ENCODE results near the gene LRRC56. TPM values are rescaled to one million over a fixed set of nuclear protein-coding genes. Genes with fewer than 3 reads are reported as not detected.

Gene LRRC56
- total and polyA plus RNA-seq, 4 donors, result 0.08 to 0.46 (median 0.20) TPM

DNA sequence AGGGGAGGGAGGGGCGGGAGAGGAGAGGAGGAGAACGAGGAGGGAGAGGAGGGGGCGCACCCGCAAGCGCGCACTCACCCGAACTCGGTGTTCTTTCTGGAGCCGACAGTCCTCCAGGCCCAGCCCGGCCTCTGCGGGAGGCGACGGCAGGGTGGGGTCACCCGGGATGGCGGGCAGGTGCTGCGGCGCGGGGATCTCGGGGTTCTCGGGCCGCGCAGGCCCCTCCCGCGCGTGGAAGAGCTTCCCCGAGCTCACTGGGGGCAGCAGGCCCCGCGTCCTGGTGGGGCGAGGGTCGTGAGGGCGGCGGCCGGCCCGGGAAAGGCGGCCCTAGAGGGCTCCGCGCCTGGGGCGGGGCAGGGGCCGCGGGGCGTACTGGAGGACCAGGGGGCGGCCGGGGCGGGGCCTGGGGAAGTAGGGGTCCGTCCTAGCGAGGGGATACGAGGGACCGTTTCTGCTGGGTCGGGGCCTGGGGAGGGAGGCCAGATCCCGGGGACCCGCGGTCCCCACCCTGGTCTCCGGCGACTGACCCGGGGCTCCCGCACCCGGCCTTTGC lies 18.0 kb downstream of the LRRC56 start:
- H3K27ac ChIP-seq (ENCODE audit: low read depth in 1 of 2, low read length in 2 of 2), result no peak overlapping the region

DNA sequence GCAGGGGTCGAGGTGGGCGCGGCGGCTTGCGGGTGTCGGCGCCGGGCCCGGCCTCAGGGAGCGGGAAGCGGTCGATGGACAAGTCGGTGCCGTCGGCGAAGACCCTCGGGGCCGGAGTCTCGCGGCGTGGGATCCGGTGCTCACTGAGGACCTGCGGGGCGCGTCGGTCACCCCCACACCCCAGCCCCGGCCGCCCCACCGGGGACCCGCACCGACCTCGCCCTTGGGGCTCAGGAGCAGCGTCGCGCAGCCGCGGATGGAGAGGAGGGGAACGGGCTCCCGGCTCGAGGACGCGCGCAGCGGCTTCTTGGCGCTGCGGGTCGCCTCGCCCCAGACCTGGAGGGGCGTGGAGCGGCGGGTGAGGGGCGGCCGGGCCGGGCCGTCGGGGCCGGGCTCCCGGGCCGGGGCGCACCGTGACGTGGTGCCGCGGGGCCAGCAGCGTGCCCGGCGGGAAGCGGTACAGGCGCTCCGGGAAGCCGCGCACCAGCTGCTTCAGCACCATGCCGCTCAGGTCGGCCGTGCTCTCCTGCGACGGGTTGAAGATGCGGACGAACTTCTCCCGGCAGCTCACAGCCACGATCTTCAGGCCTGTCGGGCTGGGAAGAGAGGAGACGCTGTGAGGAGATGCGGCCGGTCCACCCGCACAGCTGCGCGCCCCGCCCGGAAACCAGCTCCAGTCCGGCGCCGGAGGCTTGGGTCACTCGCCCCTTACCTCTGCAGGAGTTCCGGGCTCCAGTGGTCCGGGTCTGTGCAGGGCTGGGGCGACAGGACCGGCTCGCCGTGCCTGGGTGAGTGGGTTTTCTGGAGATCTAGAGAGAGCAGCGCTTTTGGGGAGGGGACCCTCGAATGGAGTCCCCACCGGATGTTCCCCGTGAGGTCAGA lies 18.7 kb downstream of the LRRC56 start:
- Histone ChIP-seq H3K4me1 (ENCODE audit: control insufficient read depth in 4 of 4, insufficient read depth in 4 of 4, low read length in 3 of 4) (peaks cover 14 to 34% (median 22%) of the 10 kb centered on the region in 4 donors), H3K27me3 (ENCODE audit: control insufficient read depth in 4 of 4, insufficient read depth in 4 of 4, low read length in 3 of 4) (no peaks in the 10 kb centered on the region), H3K36me3 (ENCODE audit: control insufficient read depth in 4 of 4, insufficient read depth in 3 of 4, low read depth in 1 of 4, low read length in 3 of 4) (no peaks in the 10 kb centered on the region), H3K27ac (ENCODE audit: low read depth in 1 of 2, low read length in 2 of 2) (no peak overlapping the region), H3K4me3 (ENCODE audit: low read depth in 1 of 3, low read length in 3 of 3) (no peak overlapping the region), H3K9me3 (ENCODE audit: control insufficient read depth in 4 of 4, low read length in 3 of 4) (no peaks in the 10 kb centered on the region), H3K9ac (ENCODE audit: low read depth in 1 of 2, low read length in 2 of 2) (no peak overlapping the region)
- no peak for DNase-seq (ENCODE audit: low spot score)
- 44% methylated on average over 104 of the region's 104 CpGs for WGBS
- no peak for TF ChIP-seq TAF1 (conservative IDR thresholded peaks at IDR 0.05)
- TF ChIP-seq, protein P1, sequence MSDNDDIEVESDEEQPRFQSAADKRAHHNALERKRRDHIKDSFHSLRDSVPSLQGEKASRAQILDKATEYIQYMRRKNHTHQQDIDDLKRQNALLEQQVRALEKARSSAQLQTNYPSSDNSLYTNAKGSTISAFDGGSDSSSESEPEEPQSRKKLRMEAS (IDR thresholded peaks at IDR 0.05), result no peak
- TF ChIP-seq, protein P2, sequence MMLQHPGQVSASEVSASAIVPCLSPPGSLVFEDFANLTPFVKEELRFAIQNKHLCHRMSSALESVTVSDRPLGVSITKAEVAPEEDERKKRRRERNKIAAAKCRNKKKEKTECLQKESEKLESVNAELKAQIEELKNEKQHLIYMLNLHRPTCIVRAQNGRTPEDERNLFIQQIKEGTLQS (IDR thresholded peaks at IDR 0.05), result no peak
- TF ChIP-seq RXRA (IDR thresholded peaks at IDR 0.05), result no peak
- TF ChIP-seq NR2F2 (IDR thresholded peaks at IDR 0.05), result no peak
- TF ChIP-seq HNF4G (IDR thresholded peaks at IDR 0.05), result no peak
- no peak for TF ChIP-seq HNF4A (conservative IDR thresholded peaks at IDR 0.05)
- no peak for TF ChIP-seq SP1 (IDR thresholded peaks at IDR 0.05)
- no peak for TF ChIP-seq RAD21 (IDR thresholded peaks at IDR 0.05)
- no peak for TF ChIP-seq FOXA1 (IDR thresholded peaks at IDR 0.05)
- no peak for TF ChIP-seq EGR1 (IDR thresholded peaks at IDR 0.05; ENCODE audit: low read depth in 2 of 2)
- TF ChIP-seq GABPA (IDR thresholded peaks at IDR 0.05 in 1 of 2, conservative IDR thresholded peaks at IDR 0.05 in 1 of 2), result no peak
- no peak for TF ChIP-seq YY1 (IDR thresholded peaks at IDR 0.05)
- TF ChIP-seq, protein P3, sequence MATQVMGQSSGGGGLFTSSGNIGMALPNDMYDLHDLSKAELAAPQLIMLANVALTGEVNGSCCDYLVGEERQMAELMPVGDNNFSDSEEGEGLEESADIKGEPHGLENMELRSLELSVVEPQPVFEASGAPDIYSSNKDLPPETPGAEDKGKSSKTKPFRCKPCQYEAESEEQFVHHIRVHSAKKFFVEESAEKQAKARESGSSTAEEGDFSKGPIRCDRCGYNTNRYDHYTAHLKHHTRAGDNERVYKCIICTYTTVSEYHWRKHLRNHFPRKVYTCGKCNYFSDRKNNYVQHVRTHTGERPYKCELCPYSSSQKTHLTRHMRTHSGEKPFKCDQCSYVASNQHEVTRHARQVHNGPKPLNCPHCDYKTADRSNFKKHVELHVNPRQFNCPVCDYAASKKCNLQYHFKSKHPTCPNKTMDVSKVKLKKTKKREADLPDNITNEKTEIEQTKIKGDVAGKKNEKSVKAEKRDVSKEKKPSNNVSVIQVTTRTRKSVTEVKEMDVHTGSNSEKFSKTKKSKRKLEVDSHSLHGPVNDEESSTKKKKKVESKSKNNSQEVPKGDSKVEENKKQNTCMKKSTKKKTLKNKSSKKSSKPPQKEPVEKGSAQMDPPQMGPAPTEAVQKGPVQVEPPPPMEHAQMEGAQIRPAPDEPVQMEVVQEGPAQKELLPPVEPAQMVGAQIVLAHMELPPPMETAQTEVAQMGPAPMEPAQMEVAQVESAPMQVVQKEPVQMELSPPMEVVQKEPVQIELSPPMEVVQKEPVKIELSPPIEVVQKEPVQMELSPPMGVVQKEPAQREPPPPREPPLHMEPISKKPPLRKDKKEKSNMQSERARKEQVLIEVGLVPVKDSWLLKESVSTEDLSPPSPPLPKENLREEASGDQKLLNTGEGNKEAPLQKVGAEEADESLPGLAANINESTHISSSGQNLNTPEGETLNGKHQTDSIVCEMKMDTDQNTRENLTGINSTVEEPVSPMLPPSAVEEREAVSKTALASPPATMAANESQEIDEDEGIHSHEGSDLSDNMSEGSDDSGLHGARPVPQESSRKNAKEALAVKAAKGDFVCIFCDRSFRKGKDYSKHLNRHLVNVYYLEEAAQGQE (IDR thresholded peaks at IDR 0.05), result no peak
- no peak for TF ChIP-seq JUND (IDR thresholded peaks at IDR 0.05)
- no peak for TF ChIP-seq FOXA2 (IDR thresholded peaks at IDR 0.05)

More for the DNA sequence above, 18.0 kb downstream of the LRRC56 start:
- H3K9me3 ChIP-seq (ENCODE audit: control insufficient read depth in 4 of 4, low read length in 3 of 4), result no peaks in the 10 kb centered on the region
- no peak for DNase-seq (ENCODE audit: low spot score)
- H3K4me1 ChIP-seq (ENCODE audit: control insufficient read depth in 4 of 4, insufficient read depth in 4 of 4, low read length in 3 of 4), result peaks cover 14 to 32% (median 21%) of the 10 kb centered on the region in 4 donors
- peak overlapping the region in 1 of 3 donors; percentile 42 for H3K4me3 ChIP-seq (ENCODE audit: low read depth in 1 of 3, low read length in 3 of 3)
- no peaks in the 10 kb centered on the region for H3K27me3 ChIP-seq (ENCODE audit: control insufficient read depth in 4 of 4, insufficient read depth in 4 of 4, low read length in 3 of 4)
- WGBS, result 16% methylated on average over 57 of the region's 57 CpGs
- no peaks in the 10 kb centered on the region for H3K36me3 ChIP-seq (ENCODE audit: control insufficient read depth in 4 of 4, insufficient read depth in 3 of 4, low read depth in 1 of 4, low read length in 3 of 4)
- TF ChIP-seq RXRA (IDR thresholded peaks at IDR 0.05) (no peak), RAD21 (IDR thresholded peaks at IDR 0.05) (no peak), TAF1 (conservative IDR thresholded peaks at IDR 0.05) (no peak)
- TF ChIP-seq, protein P3 (IDR thresholded peaks at IDR 0.05), result no peak
- TF ChIP-seq, protein P4, sequence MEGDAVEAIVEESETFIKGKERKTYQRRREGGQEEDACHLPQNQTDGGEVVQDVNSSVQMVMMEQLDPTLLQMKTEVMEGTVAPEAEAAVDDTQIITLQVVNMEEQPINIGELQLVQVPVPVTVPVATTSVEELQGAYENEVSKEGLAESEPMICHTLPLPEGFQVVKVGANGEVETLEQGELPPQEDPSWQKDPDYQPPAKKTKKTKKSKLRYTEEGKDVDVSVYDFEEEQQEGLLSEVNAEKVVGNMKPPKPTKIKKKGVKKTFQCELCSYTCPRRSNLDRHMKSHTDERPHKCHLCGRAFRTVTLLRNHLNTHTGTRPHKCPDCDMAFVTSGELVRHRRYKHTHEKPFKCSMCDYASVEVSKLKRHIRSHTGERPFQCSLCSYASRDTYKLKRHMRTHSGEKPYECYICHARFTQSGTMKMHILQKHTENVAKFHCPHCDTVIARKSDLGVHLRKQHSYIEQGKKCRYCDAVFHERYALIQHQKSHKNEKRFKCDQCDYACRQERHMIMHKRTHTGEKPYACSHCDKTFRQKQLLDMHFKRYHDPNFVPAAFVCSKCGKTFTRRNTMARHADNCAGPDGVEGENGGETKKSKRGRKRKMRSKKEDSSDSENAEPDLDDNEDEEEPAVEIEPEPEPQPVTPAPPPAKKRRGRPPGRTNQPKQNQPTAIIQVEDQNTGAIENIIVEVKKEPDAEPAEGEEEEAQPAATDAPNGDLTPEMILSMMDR (IDR thresholded peaks at IDR 0.05; ENCODE audit: low read depth, low read length, missing input control), result no peak
- H3K9ac ChIP-seq (ENCODE audit: low read depth in 1 of 2, low read length in 2 of 2), result no peak overlapping the region

All from liver (tissue), 9 donors.